Measurements from ENCODE around the gene NAE1. TPM values are rescaled to one million over a fixed set of nuclear protein-coding genes. Genes with fewer than 3 reads are reported as not detected.

NAE1 gene
- total RNA-seq, 1 donor from 2014 or later = 37.4 TPM

DNA sequence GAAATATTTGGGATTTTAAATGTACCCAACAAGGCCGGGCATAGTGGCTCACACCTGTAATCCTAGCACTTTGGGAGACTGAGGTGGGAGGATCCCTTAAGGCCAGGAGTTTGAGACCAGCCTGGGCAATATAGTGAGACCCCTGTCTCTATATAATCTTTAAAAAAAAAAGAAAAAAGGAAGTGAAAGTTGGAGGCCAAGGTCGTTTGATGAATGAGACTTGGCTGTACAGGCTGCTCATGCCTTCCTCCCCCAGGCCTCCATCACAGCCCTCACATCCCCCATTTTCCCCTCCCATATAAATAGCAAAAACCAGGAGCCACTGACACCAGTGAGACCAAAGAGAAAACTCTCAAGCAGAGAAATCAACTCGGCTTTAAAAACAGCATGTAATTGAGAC is 10.1 kb upstream of the NAE1 start:
- DNase-seq = no peak
- Histone ChIP-seq H3K27ac (no peak overlapping the region), H3K9me3 (no peaks in the 10 kb centered on the region), H3K36me3 (no peaks in the 10 kb centered on the region), H3K27me3 (ENCODE audit: low read depth) (peaks cover 29% of the 10 kb centered on the region), H3K4me1 (peaks cover 14% of the 10 kb centered on the region), H3K4me3 (no peak overlapping the region)
- ATAC-seq = no peak
- intact Hi-C loops (cut with DNase I) = no loop called here
- TF ChIP-seq, protein P1, sequence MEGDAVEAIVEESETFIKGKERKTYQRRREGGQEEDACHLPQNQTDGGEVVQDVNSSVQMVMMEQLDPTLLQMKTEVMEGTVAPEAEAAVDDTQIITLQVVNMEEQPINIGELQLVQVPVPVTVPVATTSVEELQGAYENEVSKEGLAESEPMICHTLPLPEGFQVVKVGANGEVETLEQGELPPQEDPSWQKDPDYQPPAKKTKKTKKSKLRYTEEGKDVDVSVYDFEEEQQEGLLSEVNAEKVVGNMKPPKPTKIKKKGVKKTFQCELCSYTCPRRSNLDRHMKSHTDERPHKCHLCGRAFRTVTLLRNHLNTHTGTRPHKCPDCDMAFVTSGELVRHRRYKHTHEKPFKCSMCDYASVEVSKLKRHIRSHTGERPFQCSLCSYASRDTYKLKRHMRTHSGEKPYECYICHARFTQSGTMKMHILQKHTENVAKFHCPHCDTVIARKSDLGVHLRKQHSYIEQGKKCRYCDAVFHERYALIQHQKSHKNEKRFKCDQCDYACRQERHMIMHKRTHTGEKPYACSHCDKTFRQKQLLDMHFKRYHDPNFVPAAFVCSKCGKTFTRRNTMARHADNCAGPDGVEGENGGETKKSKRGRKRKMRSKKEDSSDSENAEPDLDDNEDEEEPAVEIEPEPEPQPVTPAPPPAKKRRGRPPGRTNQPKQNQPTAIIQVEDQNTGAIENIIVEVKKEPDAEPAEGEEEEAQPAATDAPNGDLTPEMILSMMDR (IDR thresholded peaks at IDR 0.05) = no peak

DNA sequence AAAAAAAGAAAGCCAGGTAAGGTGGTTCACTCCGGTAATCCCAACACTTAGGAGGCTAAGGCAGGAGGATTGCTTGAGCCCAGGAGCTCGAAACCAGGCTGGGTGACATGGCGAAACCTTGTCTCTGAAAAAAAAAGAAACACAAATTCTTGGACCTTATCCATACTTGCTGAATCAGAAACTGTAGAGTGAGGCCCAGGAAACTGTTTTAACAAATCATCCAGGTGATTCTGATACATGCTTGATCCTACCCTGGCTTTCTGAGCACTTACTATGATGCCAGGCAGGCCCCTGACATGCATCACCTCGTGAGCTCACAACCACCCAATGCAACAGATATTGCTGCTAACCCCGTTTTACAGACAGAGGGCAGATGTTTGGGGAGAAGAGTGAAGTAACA is 4.0 kb upstream of the NAE1 start:
- no peak for ATAC-seq
- intact Hi-C loops (cut with DNase I) = no loop called here

DNA sequence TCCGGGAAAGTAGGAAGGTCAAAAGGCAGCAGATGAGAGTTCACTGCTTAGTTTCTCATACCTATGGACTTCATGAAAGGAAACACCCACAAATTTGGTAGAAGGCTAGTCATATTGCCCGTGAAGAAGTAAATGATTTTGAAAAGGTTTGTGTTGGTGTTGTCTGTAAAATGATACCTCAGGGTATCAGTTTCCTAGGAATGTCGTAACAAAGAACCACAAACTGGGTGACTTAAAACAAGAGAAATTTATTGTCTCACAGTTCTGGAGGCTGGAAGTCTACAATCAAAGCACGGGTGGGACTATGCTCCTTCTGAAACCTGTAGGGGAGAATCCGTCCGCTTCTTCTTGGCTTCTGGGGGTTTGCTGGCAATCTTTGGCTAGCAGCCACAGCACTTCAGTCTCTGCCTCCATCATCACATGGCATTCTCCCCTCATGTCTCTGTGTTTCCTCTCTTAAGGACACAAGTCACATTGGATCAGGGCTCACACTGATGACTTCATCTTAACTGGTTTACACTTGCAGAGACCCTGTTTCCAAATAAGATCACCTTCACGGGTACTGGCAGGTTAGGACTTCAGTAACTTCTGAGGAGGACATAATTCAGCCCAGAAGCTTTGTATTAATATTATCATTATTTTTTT is 2.0 kb upstream of the NAE1 start:
- H3K9me3 ChIP-seq = no peaks in the 10 kb centered on the region
- H3K4me3 ChIP-seq = no peak overlapping the region
- H3K36me3 ChIP-seq = peaks cover under 1% of the 10 kb centered on the region
- peaks cover 18% of the 10 kb centered on the region for H3K4me1 ChIP-seq
- H3K27me3 ChIP-seq (ENCODE audit: low read depth) = no peaks in the 10 kb centered on the region
- no peak overlapping the region for H3K27ac ChIP-seq
- DNase-seq = no peak
- intact Hi-C loops (cut with DNase I) = no loop called here
- TF ChIP-seq, protein P1 (IDR thresholded peaks at IDR 0.05) = no peak
- no peak for ATAC-seq

More for the DNA sequence above, 4.0 kb upstream of the NAE1 start:
- Histone ChIP-seq H3K9me3 (no peaks in the 10 kb centered on the region), H3K4me1 (peaks cover 4% of the 10 kb centered on the region), H3K27ac (no peak overlapping the region), H3K4me3 (no peak overlapping the region), H3K27me3 (ENCODE audit: low read depth) (no peaks in the 10 kb centered on the region), H3K36me3 (no peaks in the 10 kb centered on the region)
- TF ChIP-seq, protein P1 (IDR thresholded peaks at IDR 0.05) = no peak
- no peak for DNase-seq

DNA sequence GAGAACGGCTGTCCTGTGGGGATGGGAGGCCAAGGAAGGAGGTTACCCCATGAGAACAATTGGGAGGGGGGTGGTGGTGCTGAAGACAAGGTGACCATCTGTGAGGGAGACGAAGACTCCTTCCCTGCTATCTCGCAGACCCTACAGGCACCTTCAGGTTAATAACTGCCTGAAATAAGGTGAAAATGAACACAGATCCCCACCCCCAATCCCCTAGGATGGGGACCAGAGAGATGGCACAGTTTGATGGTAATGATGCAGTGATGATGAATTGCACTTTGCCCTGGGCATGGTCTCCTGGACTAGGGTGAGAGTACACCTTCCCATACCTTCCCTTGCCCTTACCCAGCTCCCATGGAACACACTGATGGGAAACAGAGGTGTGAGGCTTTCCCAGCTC is 1.4 kb upstream of the NAE1 start:
- TF ChIP-seq, protein P1 (IDR thresholded peaks at IDR 0.05) = no peak
- peaks cover 6% of the 10 kb centered on the region for H3K36me3 ChIP-seq
- H3K27me3 ChIP-seq (ENCODE audit: low read depth) = no peaks in the 10 kb centered on the region
- H3K4me1 ChIP-seq = peaks cover 18% of the 10 kb centered on the region
- H3K27ac ChIP-seq = no peak overlapping the region
- intact Hi-C loops (cut with DNase I) = no loop called here
- no peaks in the 10 kb centered on the region for H3K9me3 ChIP-seq
- no peak for DNase-seq
- ATAC-seq = no peak
- no peak overlapping the region for H3K4me3 ChIP-seq

DNA sequence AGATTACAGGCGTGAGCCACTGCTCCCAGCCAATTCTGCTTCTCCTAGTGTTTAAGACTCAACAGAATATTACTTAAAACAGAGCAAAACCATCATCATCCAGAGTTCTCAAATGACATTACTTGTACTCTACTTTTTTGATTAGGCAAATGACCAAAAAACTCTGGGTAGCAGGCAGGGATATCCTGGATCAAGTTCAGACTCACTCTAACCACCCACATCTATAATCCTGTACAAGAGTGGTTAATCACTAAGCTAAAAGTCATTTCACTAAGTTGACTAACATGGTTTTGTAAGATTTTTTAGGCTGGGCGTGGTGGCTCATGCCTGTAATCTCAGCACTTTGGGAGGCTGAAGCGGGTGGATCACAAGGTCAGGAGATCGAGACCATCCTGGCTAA is 6.8 kb downstream of the NAE1 start:
- ATAC-seq = no peak
- Histone ChIP-seq H3K4me1 (peaks cover 7% of the 10 kb centered on the region), H3K36me3 (peaks cover 83% of the 10 kb centered on the region), H3K27ac (no peak overlapping the region), H3K4me3 (no peak overlapping the region), H3K27me3 (ENCODE audit: low read depth) (no peaks in the 10 kb centered on the region), H3K9me3 (no peaks in the 10 kb centered on the region)
- no peak for DNase-seq
- TF ChIP-seq, protein P1 (IDR thresholded peaks at IDR 0.05) = no peak
- intact Hi-C loops (cut with DNase I) = no loop called here

All from lower lobe of right lung (tissue), 2 donors.